Psoas muscle (tissue), 8 donors: ENCODE results near the gene ABHD5. TPM values are rescaled to one million over a fixed set of nuclear protein-coding genes. Genes with fewer than 3 reads are reported as not detected.
A peak's percentile ranks its signal among the peaks of the same experiment; 100 is the strongest.
"Not testable (repeated sequence)": the region's sequence is repeated elsewhere in the genome, so short reads cannot be mapped to it uniquely, and the experiment has no call there.

Experiments
- ATAC-seq, 4 donors: fragments of 200-7000 bp; cut with Tn5 transposase; one replicate each; pipeline ENCODE4 v1.9.1; 2020; ENCODE audit warnings: moderate library complexity in 3 of 4, mild to moderate bottlenecking in 2 of 4
- DNase-seq, 2 donors: peaks; one replicate each; pipeline ENCODE4 v3.0.0-alpha.2; 2020
- H3K27ac ChIP-seq: fragments of 200-600 bp; one replicate; pipeline ENCODE4 v1.8.0; 2022
- H3K27me3 ChIP-seq, 3 donors: fragments of 200-600 bp in 1 of 3; one replicate each; pipeline versions ENCODE4 v1.6.1 to v1.8.0; 2013 to 2022; ENCODE audit warnings: low read length in 2 of 3, mild to moderate bottlenecking in 2 of 3, moderate library complexity in 1 of 3; ENCODE audit not compliant: insufficient read depth in 3 of 3
- H3K36me3 ChIP-seq, 2 donors: fragments of 200-600 bp in 1 of 2; one replicate each; pipeline versions ENCODE4 v1.6.1 to v1.8.0; 2013 to 2022; ENCODE audit warnings: low read depth in 1 of 2, mild to moderate bottlenecking in 1 of 2, moderate library complexity in 1 of 2; ENCODE audit not compliant: insufficient read depth in 1 of 2
- H3K4me1 ChIP-seq: fragments of 200-600 bp; one replicate; pipeline ENCODE4 v1.8.0; 2022
- H3K4me3 ChIP-seq: fragments of 200-600 bp; one replicate; pipeline ENCODE4 v1.8.0; 2022; ENCODE audit warnings: mild to moderate bottlenecking
- H3K9me3 ChIP-seq: fragments of 200-600 bp; one replicate; pipeline ENCODE4 v1.8.0; 2022
- CTCF ChIP-seq: fragments of 200-600 bp; IDR thresholded peaks from one replicate; pipeline ENCODE4 v1.8.0; 2022; ENCODE audit warnings: antibody characterized with exemption
- WGBS, 3 donors: extraction: QIAGEN DNeasy Blood & Tissue Kit; methylation state at CpG; one replicate each; pipeline versions ENCODE4 v1.1.6 to v1.1.7; 2013; 5-methylcytosine and 5-hydroxymethylcytosine counted together
- intact Hi-C, 2 donors: fragments of 100-400 bp; cut with DNase I; formaldehyde crosslinking; loops; one replicate each; pipeline versions ENCODE4 v1.11.0 to v1.14.2; 2022
- polyA plus RNA-seq, 3 donors: library from polyadenylated mRNA; stranded (reverse); fragments of 200-250 nt; gene quantifications; one replicate each; pipeline ENCODE4 v1.2.3, GENCODE V29; 2013
- total RNA-seq, 4 donors: library from RNA; stranded (reverse); fragmentation: NEBNext Ultra II Directional in 2 of 4; extraction: Animal tissue kit (Norgen Biotek cat#: 25700) in 2 of 4; gene quantifications; one replicate each; pipeline versions ENCODE4 v1.2.1 to v1.2.4, GENCODE V29; 2021 to 2023
- donor health status: healthy with polysubstance abuse.
- donor health status: DM: no; HTN: no; CAD: no; lungs with moderate emphysema.
- donor health status: Bipolar disorder and iron deficiency.
- donor health status: healthy.
- donor health status: DM: yes; HTN: yes; CAD: no.
- donor health status: DM: no; HTN: no; CAD: no.
- donor health status: DM: no; HTN: no; CAD: no.
- donor health status: DM: yes; HTN: yes; CAD: no.

ABHD5 gene
- total and polyA plus RNA-seq, 7 donors: 16.1 to 69.4 (median 29.6) TPM

- ATAC-seq: no peak
- TF ChIP-seq CTCF: no peak
- no peak overlapping the region for H3K27ac ChIP-seq
- DNase-seq: no peak
- no peaks in the 10 kb centered on the region for H3K27me3 ChIP-seq
- peaks cover 5% of the 10 kb centered on the region for H3K4me1 ChIP-seq
- no peak overlapping the region for H3K4me3 ChIP-seq
- no peaks in the 10 kb centered on the region for H3K9me3 ChIP-seq
- intact Hi-C loops: no loop called here
- no peaks in the 10 kb centered on the region for H3K36me3 ChIP-seq
- WGBS, 3 donors: 84 to 90% (median 89%) methylated on average over 3 of the region's 3 CpGs
These were observed 41.8 kb upstream of the ABHD5 start for GRCh38 chr3:43648957-43649356.

- DNase-seq: no peak
- no peaks in the 10 kb centered on the region for H3K9me3 ChIP-seq
- ATAC-seq: peak in 3 of 4 donors; percentile 64 to 77 (median 73)
- peaks cover 5% of the 10 kb centered on the region for H3K4me1 ChIP-seq
- 8 to 16% (median 9%) methylated on average over 6 of the region's 6 CpGs for WGBS, 3 donors
- peak overlapping the region; percentile 58 for H3K4me3 ChIP-seq
- H3K27me3 ChIP-seq: no peaks in the 10 kb centered on the region
- H3K36me3 ChIP-seq: no peaks in the 10 kb centered on the region
- intact Hi-C loops: no loop called here
- TF ChIP-seq CTCF: no peak
- H3K27ac ChIP-seq: no peak overlapping the region
These were observed 41.3 kb upstream of the ABHD5 start for GRCh38 chr3:43649365-43649968.

DNA sequence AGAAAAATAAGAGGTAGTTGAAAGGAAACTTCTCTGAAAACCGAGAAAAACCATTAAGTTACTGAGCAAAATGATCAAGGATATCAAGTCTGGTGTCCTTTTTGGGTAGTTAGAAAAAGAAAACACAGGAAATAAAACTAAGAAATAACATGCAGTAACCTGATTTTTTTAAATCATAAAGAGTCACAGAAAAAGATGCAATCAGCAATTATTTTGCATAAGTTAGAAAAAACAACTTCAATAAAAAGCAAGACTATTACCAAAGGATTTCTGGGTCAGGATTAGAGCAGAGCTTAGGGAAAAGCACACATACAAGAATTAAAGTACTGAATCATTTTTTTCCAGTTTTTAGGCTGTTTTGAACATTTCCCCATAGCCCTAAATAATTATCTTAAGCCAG, 40.4 kb upstream of the ABHD5 start:
- ATAC-seq (no peak), DNase-seq (no peak)
- Histone ChIP-seq H3K4me3 (no peak overlapping the region), H3K9me3 (no peaks in the 10 kb centered on the region), H3K4me1 (peaks cover 5% of the 10 kb centered on the region), H3K36me3 (no peaks in the 10 kb centered on the region), H3K27ac (no peak overlapping the region), H3K27me3 (no peaks in the 10 kb centered on the region)
- WGBS, 3 donors: 62 to 74% (median 68%) methylated on average over 1 of the region's 1 CpG
- intact Hi-C loops: no loop called here
- TF ChIP-seq CTCF: no peak

DNA sequence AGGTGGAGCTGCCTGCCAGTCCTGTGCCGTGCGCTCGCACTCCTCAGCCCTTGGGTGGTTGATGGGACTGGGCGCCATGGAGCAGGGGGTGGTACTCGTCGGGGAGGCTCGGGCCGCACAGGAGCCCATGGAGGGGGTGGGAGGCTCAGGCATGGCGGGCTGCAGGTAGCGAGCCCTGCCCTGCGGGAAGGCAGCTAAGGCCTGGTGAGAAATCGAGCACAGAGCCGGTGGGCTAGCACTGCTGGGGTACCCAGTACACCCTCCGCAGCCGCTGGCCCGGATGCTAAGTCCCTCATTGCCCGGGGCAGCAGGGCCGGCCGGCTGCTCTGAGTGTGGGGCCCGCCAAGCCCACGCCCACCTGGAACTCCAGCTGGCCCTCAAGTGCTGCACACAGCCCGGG, 34.3 kb upstream of the ABHD5 start:
- ATAC-seq, H3K9me3 ChIP-seq, H3K4me1 ChIP-seq, intact Hi-C loops, H3K36me3 ChIP-seq, H3K27me3 ChIP-seq, H3K27ac ChIP-seq, H3K4me3 ChIP-seq: not testable (repeated sequence)
- DNase-seq: peak in 1 of 2 donors; percentile 50
- 95 to 97% (median 96%) methylated on average over 19 to 22 of the region's 22 CpGs for WGBS, 3 donors

DNA sequence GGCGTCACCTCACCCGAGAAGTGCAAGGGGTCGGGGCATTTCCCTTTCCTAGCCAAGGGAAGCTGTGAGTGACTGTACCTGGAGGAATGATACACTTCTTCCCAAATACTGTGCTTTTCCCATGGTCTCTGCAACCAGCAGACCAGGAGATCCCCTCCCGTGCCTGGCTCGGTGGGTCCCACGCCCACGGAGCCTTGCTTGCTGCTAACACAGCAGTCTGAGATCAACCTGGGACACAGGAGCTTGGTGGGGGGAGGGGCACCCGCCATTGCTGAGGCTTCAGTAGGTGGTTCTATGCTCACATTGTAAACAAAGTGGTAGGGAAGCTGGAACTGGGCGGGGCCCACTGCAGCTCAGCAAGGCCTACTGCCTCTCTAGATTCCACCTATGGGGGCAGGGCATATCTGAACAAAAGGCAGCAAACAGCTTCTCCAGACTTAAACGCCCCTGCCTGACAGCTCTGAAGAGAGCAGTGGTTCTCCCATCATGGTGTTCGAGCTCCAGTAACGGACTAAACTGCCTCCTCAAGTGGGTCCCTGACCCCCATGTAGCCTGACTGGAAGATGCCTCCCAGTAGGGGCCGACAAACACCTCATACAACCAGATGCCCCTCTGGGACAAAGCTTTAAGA, 31.4 kb upstream of the ABHD5 start:
- no peak overlapping the region for H3K4me3 ChIP-seq
- DNase-seq (no peak), ATAC-seq (no peak)
- H3K4me1 ChIP-seq: no peaks in the 10 kb centered on the region
- 84 to 88% (median 85%) methylated on average over 13 of the region's 13 CpGs for WGBS, 3 donors
- H3K27ac ChIP-seq: no peak overlapping the region
- peaks cover 3% of the 10 kb centered on the region for H3K9me3 ChIP-seq
- no peaks in the 10 kb centered on the region for H3K36me3 ChIP-seq
- intact Hi-C loops: no loop called here
- H3K27me3 ChIP-seq: no peaks in the 10 kb centered on the region
- TF ChIP-seq CTCF: no peak

- H3K9me3 ChIP-seq, H3K27ac ChIP-seq, ATAC-seq, H3K4me3 ChIP-seq, H3K36me3 ChIP-seq, H3K27me3 ChIP-seq, intact Hi-C loops, DNase-seq, H3K4me1 ChIP-seq: not testable (repeated sequence)
- 77 to 88% (median 81%) methylated on average over 1 of the region's 1 CpG for WGBS, 3 donors
These were observed 29.4 kb upstream of the ABHD5 start for GRCh38 chr3:43661376-43661775.

GRCh38 chr3:43665011-43665410, 25.7 kb upstream of the ABHD5 start:
- DNase-seq, H3K4me3 ChIP-seq, H3K27me3 ChIP-seq, H3K9me3 ChIP-seq, ATAC-seq, H3K4me1 ChIP-seq, H3K36me3 ChIP-seq, intact Hi-C loops, H3K27ac ChIP-seq: not testable (repeated sequence)
- WGBS, 3 donors: 95 to 98% (median 95%) methylated on average over 3 of the region's 3 CpGs
